AG20443 (cell line): ENCODE data around the gene SIGLECL1.
"Not testable (repeated sequence)": the region's sequence is repeated elsewhere in the genome, so short reads cannot be mapped to it uniquely, and the experiment has no call there.

Source experiments
- DNase-seq: peaks from one replicate; pipeline ENCODE4 v3.0.0; 2012; ENCODE audit warnings: low spot score, mixed read lengths

The SIGLECL1 gene

DNA sequence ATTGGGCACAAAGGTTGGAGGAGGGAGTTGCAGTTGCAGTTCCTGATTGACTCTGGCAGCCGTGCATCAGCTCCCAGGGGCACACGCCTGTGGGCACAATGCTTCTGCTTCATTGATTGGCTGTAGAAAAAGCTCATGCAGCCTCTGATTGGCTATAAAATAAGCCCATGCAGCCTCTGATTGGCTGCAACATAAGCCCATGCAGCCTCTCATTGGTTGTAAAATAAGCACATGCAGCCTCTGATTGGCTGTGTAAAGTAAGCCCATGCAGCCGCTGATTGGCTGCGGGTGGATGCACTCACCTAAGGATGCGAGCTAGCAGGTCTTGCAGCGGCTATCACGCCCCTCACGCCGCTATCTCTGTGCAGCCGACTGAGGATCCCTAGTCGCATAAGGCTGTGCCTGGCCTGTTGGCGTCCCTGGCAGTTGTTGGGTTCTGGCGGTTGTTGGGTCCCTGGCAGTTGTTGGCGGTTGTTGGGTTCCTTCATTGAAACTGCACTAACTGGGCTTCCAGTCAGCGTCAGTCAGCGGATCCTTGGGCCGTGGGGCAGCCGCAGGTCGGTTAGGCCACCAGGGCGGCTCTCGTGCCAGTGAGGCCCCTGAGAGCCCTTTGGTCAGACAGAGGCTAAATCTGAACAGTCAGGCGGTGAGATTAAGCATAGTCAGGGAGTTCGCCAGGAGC, at the start of gene SIGLECL1:
TSS of gene SIGLECL1 (plus strand) at position 295 of the 682 bp plus-strand sequence. CDS start 12,993 bp downstream, outside the sequence.
- no peak for DNase-seq

DNA sequence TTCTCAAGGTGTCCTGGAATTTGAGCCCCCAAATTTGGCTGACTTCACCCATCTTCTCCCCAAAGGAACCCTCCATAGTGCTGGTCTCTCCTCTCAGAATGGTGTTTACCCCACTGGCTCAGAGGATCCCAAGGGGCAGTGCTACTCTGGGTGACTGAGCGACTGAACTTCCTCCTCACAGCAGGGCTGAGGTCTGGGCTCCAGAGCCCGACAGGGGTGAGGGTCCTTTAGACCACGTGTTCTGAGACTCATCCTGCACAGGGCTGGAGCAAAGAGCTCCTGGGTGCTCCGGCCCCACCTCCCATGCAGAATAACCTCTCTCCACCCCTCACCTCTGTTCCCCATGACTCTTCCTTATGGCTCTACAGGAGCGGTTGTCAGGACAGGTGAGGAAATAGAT, 49.2 kb upstream of the SIGLECL1 start:
- DNase-seq = no peak

DNA sequence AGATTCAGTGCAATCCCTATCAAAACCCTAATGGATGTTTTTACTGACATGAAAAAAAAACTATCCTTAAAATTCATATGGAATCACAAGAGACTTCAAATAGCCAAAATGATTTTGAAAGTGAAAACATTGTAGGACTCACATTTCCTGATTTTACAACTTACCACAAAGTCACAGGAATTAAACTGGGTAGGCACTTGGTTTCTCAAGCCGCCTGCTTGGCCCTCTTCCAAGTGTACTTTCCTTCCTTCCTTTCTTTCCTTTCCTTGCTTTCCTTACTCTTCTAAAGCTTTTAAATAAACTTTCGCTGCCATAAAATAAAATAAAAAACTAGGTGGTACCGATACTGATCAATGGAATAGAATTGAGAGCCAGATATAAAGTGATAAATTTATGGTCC, 47.0 kb upstream of the SIGLECL1 start:
- DNase-seq = no peak

DNA sequence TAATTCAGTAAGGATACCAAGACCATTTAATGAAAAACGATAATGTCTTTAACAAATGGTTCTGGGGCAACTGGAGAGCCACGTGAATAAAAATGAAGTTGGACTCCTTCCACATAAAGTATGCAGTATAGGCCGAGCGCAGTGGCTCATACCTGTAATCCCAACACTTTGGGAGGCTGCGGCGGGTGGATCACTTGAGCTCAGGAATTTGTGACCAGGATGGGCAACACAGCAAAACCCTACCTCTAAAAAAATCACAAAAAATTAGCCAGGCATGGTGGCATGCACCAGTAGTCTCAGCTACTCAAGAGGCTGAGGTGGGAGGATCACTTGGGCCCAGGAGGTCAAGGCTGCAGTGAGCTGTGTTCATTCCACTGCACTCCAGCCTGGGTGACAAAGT, 46.6 kb upstream of the SIGLECL1 start:
- no peak for DNase-seq

DNA sequence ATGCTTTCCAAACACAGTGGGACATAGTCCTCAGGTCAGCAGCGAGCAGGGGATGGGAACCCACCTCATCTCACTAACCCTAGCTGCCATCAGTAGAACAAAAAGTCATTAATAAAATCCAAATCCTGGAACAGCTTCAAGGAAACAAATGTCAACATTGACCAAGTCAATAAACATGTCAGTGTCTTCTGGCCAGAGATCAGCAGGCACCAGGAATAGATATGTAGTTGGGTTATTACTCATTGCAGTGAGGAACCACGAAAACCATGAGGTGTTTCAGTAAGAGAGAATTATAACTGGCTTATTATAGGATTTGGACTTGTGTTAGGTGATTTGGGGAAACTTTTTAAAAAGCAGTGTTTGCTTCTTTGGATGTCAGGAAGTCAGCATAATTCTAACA, 43.1 kb upstream of the SIGLECL1 start:
- DNase-seq = no peak

DNA sequence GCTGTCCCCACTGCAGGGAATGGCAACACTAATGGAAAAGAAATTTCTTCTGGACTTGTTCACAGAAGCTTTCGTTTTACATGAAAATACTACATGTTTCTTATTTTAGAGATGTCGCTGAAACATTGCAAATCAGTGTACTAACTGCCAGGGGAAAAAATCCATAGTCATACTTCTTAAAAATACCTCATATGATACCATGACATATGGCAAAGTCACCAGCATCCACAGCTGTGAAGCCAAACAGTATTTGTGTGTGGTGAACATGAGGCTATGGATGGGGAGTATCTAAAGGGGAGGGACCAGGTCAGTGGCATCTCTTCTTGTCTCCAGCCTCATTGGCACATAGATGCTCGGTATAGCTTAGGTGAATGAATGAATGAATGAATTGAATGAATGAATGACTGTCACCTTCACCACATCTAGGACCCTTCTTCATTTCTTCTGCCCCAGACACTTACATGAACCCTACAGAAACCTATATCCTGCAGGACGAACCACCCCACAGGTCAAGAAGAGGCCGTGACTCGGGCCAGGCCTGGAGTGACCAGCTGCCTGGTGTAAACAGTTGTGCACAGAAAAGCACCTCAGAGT, 40.6 kb upstream of the SIGLECL1 start:
- DNase-seq = no peak

DNA sequence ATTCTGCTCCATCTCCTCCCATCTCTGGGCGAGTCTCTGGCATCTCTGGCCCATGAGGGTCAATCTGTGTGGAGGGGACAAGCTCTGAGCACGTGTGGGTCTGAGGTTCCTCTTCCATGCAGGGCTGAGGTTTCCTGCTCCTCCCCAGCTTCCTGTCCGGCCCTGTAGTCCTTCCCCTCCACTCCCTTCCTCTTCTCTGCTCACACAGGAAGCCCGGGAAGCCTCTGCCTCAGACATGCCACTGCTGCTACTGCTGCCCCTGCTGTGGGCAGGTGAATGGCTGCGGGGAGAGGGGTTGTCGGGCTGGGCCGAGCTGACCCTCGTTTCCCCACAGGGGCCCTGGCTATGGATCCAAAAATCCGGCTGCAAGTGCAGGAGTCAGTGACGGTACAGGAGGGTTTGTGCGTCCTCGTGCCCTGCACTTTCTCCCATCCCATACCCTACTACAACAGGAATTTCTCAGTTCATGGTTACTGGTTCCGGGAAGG, 40.0 kb upstream of the SIGLECL1 start:
- DNase-seq = not testable (repeated sequence)

DNA sequence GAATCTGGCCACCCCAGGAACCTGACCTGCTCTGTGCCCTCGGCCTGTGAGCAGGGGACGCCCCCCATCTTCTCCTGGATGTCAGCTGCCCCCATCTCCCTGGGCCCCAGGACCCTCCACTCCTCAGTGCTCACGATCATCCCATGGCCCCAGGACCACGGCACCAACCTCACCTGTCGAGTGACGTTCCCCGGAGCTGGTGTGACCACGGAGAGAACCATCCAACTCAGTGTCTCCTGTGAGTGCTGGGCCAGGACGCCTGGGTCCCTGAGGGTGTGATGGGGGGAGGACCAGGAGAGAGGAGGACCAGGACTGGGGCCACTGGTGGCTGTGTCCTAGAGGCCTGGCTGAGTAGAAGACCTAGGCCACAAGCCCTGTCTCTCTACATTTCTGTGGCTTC, 39.0 kb upstream of the SIGLECL1 start:
- no peak for DNase-seq

DNA sequence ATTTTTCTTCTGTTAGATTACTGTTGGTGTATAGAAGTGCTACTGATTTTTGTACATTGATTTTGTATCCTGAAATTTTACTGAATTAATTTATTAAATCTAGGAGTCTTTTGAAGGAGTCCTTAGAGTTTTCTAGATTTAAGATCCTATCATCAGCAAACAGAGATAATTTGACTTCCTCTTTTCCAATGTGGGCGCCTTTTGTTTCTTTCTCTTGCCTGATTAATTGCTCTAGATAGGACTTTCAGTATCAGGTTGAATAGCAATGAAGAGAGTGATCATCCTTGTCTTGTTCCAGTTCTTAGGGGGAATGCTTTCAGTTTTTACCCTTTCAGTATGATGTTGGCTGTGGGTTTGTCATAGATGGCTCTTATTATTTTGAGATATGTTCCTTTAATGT, 31.6 kb upstream of the SIGLECL1 start:
- DNase-seq = no peak

DNA sequence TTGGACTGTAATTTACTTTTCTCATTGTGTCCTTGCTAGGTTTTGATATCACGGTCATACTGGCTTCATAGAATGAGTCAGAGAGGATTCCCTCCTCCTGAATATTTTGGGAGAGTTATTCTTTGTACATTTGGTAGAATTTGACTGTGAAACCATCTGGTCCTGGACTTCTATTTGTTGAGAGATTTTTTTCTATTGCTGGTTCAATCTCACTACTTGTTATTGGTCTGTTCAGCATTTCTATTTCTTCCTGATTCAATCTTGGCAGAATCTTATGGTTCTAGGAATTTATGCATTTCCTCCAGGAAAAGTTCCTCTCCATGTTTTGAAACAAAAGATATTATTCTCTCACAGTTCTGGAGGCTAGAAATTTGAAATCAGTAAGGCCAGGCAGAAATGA, 30.9 kb upstream of the SIGLECL1 start:
- DNase-seq = no peak

DNA sequence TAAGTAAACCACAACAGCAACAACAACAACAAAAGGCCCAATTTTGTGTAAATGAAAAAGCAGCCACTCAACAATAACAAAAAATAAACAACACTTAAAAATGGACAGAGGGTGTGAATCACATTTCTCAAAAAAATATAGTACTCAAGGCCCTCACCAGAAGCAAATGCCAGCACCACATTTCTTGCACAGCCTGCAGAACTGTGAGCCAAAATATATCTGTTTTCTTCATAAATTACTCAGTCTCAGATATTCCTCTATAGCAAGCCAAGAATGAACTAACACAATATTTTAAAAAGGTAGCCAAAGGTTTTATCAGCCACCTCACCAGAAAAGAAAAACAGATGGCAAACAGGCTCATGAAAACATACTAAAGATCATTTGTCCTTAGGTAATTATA, 29.9 kb upstream of the SIGLECL1 start:
- DNase-seq = no peak

DNA sequence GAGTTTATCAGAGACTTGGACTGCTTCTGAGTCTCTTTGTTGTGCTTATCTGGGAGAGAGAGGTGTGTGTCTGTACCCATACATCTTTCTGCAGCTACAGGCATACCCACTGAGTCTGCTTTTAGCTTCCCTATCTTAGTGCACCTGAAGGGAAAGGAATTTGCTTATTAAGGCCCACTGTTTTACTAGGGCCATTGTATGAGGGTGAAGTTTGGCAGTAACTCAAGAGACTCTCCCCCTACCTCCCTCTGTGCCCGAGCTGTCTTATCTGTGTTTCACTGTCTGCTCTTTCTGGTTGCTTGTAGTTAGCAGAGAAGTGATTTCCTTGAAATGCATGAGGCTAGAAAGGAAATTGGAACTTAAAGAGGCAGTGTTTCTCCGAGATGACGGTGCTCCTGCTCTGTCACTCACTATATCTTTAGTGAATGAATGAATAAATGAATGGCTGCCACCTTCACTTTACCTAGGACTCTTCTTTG, 26.7 kb upstream of the SIGLECL1 start:
- DNase-seq = no peak

DNA sequence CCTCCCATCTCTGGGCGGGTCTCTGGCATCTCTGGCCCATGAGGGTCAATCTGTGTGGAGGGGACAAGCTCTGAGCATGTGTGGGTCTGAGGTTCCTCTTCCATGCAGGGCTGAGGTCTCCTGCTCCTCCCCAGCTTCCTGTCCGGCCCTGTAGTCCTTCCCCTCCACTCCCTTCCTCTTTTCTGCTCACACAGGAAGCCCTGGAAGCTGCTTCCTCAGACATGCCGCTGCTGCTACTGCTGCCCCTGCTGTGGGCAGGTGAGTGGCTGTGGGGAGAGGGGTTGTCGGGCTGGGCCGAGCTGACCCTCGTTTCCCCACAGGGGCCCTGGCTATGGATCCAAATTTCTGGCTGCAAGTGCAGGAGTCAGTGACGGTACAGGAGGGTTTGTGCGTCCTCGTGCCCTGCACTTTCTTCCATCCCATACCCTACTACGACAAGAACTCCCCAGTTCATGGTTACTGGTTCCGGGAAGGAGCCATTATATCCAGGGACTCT, 25.9 kb upstream of the SIGLECL1 start, which contains the start of gene CD33:
TSS of gene CD33 (plus strand) at position 183 of the 496 bp plus-strand sequence. CDS start at position 222, 39 bp downstream.
- not testable (repeated sequence) for DNase-seq

DNA sequence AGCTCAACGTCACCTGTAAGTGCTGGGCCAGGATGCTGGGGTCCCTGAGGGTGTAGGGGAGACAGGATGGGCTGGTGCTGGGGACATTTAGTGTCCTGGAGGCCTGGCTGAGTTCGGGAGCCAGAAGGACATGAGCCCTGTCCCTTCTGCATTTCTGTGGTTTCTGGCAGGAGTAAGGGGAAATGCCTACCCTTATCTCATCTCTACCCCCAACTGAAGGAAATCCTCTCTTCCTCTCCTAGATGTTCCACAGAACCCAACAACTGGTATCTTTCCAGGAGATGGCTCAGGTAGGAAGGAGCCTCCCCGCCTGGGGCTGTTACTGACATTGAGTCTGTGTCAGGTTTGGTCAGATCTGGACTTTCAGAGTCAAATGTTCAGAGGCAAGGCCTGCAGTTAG, 24.8 kb upstream of the SIGLECL1 start:
- no peak for DNase-seq

DNA sequence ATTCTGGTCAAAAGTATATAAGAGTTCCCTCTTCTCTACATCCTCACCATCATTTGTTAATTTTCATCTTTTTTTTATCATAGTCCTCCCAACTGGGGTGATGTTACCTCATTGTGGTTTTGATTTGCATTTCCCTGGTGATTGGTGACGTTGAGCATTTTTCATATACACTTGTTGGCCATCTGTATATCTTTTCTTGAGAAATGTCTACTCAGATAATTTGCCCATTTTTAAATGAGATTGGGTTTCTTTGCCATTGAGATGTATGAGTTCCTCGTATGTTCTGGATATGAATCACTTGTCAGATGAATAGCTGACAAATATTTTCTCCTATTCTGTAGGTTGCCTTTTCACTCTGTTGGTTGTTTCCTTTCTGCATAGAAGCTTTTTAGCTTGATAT, 23.6 kb upstream of the SIGLECL1 start:
- DNase-seq = no peak

DNA sequence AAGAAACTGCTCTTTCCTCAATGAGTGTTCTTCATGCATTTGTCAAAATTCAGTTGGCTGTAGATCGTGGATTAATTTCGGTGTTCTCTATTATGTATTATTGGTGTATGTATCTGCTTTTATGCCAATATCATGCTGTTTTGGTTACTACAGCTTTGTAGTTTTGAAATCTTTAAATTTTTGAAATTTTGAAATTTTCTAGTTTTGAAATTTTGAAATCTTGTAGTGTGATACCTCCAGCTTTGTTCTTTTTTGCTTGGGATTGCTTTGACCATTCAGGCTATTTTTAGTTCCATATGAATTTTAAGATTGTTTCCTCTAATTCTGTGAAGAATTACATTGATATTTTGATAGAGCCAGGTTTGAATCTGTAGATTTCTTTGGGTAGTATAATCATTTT, 22.9 kb upstream of the SIGLECL1 start:
- no peak for DNase-seq

DNA sequence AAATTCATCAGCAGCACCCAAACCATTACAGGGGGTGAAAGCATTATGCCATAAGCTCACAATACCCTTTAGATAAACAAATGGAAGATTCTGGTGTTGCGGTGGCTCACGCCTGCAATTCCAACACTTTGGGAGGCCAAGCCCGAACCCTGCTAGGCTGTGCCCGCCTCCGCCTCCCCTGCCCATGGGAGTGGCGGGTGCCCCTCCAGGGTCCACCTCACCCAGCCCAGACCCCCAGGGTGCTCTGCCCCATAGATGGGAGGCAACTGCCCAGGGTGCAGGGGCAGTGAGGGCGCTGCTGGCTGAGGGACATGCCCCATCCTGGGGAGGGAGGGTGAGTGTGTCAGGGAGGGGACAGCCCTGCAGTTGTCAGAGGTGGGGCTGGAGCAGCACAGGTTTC, 10.0 kb upstream of the SIGLECL1 start:
- DNase-seq = no peak

DNA sequence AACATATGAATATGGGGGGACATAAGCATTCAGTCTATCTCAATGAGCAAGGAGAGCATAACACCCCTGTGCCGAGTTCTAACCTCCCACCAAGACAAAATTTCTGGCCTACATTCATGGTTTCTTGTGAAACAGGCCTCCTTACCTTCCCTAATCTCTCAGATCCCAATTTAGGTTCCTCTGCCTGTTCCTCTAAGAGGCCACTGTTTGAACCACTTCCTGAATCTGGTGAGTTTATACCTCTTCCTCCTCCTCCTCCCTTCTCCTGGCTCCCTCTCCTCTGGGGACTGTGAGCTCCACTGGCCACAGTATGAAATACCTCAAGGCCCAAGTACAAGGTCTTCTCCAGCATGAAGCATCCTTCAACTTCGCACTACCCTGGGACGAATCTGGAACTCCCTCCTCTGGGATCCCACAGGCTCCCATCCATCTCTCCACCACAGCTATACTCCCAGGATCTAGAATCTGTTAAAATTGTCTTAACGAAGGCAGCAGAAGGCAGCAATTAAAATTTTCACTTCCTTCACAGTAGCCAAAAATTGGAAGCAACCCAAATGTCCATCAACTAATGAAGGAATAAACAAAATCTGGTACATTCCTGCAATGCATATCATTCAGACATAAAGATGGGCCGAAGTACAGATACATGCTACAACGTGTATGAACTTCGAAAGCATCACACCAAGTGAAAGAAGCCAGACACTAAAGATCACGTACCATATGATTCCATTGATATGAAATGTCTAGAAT, 7.8 kb upstream of the SIGLECL1 start:
- DNase-seq = no peak

DNA sequence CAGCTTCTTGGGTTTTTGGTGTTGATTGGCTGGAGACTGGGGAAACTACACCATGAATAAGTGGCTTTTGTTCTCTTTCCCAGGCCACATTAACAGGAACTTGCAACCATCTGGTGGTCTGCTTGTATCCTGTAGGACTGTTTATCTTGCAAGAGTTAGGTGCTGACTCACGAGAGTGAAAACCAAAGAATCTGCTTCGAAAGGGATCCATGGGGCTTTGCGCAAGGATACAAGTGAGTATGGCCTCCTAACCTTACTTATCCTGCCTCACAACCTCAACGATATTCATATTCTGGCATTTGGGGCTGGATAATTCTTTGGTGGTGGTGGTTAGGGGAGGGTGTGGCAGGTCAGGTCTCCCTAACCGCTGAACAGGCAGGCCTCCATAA, 4.7 kb upstream of the SIGLECL1 start:
- no peak for DNase-seq

DNA sequence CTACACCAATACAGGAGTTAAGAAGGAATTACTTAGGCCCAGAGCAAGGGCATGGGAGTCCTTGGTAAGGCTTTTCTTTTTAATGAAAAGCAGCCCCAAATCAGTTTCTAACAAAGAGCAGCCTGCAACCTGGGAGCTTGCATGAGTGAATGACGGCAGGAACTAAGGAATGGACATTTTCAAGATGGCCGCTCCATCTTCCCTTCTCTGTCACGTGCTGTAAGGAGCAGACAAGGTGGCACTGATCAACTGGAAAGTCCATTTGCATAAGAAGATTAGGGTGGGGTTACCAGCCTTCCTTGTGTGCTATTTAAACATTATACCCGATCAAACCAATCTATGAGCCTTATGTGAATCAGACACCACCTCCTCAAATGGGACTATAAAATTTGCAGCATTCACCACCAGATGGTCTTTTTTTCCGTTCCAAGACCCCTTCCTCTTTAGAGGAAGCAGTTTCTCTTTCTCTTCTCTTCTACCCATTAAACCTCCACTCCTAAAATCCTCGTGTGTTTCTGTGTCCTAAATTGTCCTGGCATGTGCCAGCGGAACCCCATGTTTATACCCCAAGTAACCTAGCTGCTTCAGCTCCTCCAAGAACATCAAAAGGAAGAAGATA, 2.8 kb upstream of the SIGLECL1 start:
- no peak for DNase-seq

DNA sequence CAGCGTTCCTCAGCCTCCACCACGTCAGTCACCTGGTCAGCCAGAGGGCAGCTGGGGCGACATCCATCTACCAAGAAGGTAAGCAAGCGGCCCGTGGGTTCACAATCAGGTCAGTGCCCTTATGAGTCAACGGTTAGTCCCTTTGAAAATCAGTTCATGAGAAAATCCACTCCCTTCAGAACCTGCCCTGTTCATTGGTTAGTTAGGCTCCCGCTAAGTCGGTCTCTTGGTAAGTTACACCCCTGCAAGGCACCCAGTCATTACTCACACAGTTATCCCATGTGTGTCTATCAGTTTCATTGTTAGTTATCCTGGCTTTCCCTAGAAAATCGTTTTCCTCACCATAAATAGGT, 564 bp downstream of the SIGLECL1 start:
- no peak for DNase-seq

DNA sequence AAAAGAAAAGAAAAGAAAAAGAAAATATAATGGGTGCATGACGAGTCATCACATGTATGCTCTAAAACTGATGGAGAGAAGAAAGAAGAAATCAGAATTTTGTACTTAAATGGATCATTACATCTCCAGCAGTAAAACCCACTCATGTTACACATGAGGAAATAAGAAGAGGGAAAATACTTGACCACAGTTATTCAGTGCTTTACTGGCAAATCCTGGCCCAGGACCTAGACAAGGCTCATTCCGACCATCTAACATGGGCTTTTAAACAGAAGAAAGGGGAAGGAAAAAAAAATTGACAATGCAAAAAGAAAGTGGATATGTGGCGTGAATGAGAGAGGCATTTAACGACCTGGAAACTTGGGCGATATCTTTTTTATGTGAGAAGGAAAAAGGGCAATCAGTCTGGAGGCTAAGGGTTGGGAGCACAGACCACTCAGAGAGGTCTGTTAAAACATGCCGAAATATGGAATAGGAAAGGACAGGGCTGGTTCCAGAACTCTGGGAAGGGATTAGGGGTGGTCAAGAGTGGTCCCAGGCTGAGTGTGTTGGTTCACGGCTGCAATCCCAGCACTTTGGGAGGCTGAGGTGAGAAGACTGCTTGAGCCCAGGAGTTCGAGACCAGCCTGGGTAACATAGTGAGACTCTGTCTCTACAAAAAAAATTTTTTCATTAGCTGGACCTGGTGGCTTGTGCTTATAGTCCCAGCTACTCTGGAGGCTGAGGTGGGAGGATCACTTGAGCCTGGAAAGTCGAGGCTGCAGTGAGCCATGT, 1.6 kb downstream of the SIGLECL1 start:
- no peak for DNase-seq
